SKM-1 (cell line): ENCODE data around the gene ESR1.

Experiments
- DNase-seq: peaks from one replicate; lab custom pipeline; 2025; ENCODE audit not compliant: unreplicated experiment; lab: John Stamatoyannopoulos, UW

The ESR1 gene

DNA sequence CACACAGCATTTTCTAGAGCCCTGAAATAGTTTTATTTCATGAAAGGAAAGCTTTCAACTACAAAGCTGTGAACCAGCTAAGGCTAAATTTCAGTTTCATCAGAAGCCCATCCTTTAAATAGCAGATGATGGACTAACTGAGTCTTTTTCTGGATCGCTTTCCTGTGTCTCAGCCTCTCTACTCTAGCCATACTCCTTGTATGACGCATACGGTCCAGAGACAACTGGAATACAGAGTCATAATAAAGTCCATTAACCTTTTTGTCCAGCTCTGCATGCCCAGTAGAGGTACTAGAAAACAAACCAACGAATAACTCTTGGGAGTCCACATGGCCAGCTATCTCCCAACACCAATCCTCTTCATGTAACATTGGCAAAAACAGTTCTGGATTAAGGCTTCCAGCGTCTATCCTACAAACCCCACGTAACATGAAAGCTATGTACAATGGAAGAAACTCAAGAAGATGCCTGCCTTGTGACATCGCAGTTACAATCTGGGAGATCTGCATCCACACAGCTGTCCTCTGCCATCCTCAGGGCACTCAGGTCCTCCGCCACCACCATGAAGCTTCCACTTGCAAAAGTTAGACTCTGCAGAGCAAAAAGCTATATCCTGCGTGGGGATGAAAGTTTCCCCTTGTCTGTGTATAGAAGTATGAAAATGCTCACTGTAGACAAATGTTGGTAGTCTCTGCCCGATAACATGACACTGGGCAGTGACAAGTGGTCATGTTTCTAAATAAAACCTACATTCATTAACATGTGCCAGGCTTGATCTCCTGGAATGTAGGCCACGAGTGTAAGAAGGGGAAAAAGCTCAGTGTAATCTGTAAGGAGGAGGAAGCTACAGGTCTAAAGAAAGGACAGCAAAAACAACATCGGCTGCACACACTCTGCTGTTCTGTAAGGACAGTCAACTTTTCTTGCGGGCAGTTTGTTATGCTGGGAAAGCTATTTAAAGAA lies 360.4 kb downstream of the ESR1 start:
- no peak for DNase-seq

DNA sequence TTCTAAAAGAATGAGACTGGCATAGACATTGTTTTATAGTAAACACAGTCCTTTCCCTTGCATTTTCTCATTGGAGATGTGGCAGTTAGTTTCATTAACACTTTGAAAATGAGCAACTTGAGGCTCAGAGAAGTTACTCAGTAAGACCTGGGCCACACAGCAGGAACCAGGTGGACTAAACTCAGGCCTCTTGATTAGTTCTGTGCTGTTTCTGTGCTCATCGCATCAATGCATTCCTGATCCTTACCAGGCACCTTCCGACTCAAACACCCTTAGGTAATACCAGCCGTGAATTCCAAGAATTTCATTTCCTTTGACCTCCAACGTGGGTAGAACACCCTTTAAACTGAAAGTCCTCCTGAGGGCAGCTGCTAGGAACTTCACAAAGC lies 362.8 kb downstream of the ESR1 start:
- DNase-seq, result no peak

DNA sequence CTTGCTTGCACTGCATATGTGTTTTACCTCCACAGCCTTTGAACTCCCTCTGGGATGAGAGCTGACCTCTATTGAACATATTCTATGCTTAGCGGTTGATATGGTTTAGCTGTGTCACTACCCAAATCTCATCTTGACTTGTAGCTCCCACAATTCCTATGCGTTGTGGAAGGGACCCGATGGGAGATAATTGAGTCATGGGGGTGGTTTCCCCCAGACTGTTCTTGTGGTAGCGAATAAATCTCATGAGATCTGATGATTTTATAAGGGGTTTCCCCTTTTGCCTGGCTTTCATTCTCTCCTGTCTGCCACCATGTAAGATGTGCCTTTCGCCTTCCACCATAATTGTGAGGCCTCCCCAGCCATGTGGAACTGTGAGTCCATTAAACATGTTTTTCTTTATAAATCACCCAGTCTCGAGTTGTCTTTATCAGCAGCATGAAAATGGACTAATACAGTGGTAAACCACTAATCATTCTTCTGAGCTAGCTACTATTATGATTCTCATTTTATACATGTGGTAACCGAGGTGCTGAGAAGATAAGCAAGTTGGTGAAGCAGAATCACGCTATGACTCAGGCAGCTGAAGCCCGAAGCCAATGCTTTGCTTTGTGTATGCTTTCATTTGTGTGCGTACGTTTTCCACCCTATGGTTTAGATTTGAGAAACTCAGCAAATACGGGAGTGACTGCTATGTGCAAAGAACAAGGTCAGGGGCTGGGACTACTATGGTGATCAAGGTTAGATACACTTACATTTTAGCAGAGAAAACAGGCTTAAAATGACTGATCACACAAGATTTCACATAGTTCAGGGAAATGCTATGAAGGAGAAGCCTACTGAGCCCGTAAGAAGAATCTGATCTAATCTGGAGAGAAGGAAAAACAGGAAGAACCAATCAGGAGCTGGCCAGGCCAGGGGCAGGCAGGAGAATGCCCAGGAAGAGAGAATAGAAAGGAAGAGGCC lies 363.5 kb downstream of the ESR1 start:
- DNase-seq, result no peak

DNA sequence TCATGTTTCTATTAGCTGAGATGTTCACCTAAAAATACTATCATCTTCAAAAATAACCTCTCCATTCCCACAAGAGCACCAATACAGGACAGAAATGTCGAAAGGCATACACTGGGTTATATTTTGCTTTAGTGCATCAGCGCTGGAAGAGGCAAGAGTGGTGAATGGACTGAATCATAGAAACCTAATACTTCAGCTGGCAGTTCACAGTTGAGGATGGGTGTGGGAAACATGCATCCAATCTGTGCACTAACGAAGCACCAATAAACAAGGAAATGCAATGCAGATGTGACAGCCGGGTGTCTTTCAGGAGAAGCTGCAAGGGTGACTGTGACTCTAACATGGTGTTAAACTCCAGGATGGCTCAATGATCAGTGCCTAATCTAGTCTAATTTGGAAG lies 365.8 kb downstream of the ESR1 start:
- DNase-seq, result no peak

DNA sequence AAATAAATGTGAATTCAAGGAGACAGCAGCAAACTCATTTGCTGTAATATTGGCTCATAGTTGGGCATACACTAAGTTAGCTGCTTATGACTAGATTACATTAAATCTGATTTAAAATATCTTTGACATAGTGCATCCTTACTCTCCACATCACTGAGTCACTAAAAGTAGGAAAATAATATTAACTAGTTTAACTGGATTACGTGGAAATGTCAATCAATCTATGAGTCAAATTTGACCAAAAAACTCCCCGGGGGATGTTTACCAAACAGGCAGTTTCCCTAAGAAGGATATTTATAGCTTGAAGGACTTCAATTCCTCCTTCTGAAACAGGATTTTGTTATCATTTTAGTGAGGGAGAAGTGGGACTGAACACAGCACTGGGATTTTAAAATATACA lies 366.5 kb downstream of the ESR1 start:
- no peak for DNase-seq

DNA sequence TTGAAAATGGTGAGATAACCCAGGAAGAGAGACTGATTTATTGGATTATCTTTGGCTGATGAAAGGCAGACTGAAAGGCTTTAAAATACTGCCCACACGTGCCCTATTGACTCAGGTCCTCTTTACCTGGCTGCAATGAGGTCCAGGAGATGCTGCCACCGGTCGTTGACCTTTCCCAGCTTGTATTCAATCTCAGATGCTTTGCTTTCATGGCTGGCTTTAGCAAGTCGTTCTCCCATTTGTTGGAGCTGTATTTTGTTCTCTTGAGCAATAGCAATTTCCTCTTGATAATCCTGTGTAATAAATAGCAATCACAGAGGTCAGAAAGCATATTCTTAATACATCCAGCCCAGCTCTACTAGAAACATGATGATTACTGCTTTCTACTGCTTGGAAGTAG lies 368.8 kb downstream of the ESR1 start:
- no peak for DNase-seq
